ENCODE results near the gene EEF1AKMT4.

Gene EEF1AKMT4

GRCh38 chr3:184249412-184250166, at the start of gene EEF1AKMT4:
TSS of gene EEF1AKMT4 (plus strand) at chr3:184249672. CDS start at chr3:184249695, 23 bp downstream.
- DNase-seq (ENCODE audit: low read depth in 2 of 2) = peak; percentile 89 to 92

- no peak for DNase-seq (ENCODE audit: low read depth in 2 of 2)
Observed at GRCh38 chr3:184200825-184201224, 48.6 kb upstream of the EEF1AKMT4 start.

- no peak for DNase-seq (ENCODE audit: low read depth in 2 of 2)
Observed at GRCh38 chr3:184203526-184203925, 45.9 kb upstream of the EEF1AKMT4 start.

GRCh38 chr3:184209146-184209923, 40.1 kb upstream of the EEF1AKMT4 start:
- DNase-seq (ENCODE audit: low read depth in 2 of 2) = no peak

- DNase-seq (ENCODE audit: low read depth in 2 of 2) = no peak
Observed at GRCh38 chr3:184211297-184211696, 38.2 kb upstream of the EEF1AKMT4 start.

- DNase-seq (ENCODE audit: low read depth in 2 of 2) = no peak
Observed at GRCh38 chr3:184211718-184212117, 37.8 kb upstream of the EEF1AKMT4 start.

- no peak for DNase-seq (ENCODE audit: low read depth in 2 of 2)
Observed at GRCh38 chr3:184218814-184219213, 30.7 kb upstream of the EEF1AKMT4 start.

- DNase-seq (ENCODE audit: low read depth in 2 of 2) = no peak
Observed at GRCh38 chr3:184222521-184222920, 27.0 kb upstream of the EEF1AKMT4 start.

GRCh38 chr3:184223946-184224345, 25.5 kb upstream of the EEF1AKMT4 start:
- DNase-seq (ENCODE audit: low read depth in 2 of 2) = no peak

GRCh38 chr3:184227481-184227935, 22.0 kb upstream of the EEF1AKMT4 start:
- DNase-seq (ENCODE audit: low read depth in 2 of 2) = peak in 1 of 2 donors; percentile 23

GRCh38 chr3:184228376-184229137, 20.9 kb upstream of the EEF1AKMT4 start:
- no peak for DNase-seq (ENCODE audit: low read depth in 2 of 2)

GRCh38 chr3:184229394-184230080, 19.9 kb upstream of the EEF1AKMT4 start, which contains the start of gene VWA5B2:
TSS of gene VWA5B2 (plus strand) at chr3:184229585. CDS start at chr3:184230529, 944 bp downstream.
- DNase-seq (ENCODE audit: low read depth in 2 of 2) = peak; percentile 40 to 56

GRCh38 chr3:184230081-184230602, 19.3 kb upstream of the EEF1AKMT4 start:
- DNase-seq (ENCODE audit: low read depth in 2 of 2) = no peak

GRCh38 chr3:184230603-184231528, 18.6 kb upstream of the EEF1AKMT4 start:
- DNase-seq (ENCODE audit: low read depth in 2 of 2) = no peak

GRCh38 chr3:184231671-184232070, 17.8 kb upstream of the EEF1AKMT4 start:
- DNase-seq (ENCODE audit: low read depth in 2 of 2) = no peak

GRCh38 chr3:184233127-184233843, 16.2 kb upstream of the EEF1AKMT4 start:
- no peak for DNase-seq (ENCODE audit: low read depth in 2 of 2)

- DNase-seq (ENCODE audit: low read depth in 2 of 2) = no peak
Observed at GRCh38 chr3:184234224-184234623, 15.2 kb upstream of the EEF1AKMT4 start.

GRCh38 chr3:184234671-184235380, 14.6 kb upstream of the EEF1AKMT4 start:
- DNase-seq (ENCODE audit: low read depth in 2 of 2) = no peak
